ENCODE data around the gene MANEAL.

The MANEAL gene

DNA sequence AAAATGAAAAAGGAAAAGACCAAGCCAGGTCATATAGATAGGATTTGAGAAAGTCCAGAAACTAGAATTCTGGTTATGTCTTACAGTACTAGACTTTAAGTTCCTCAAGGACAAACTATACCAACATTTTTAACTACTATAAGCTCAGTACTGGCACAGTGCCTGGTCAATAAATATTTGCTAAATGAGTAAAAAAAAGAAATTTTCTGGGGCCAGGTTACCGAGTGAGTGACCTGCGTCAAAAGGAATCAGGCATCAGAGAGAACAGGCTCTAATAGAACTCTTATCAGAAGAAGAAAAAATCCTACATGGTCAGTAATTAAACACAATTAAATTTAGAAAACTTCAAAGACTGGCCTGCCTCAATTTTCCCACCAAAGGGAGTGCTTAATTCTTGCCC is 38.2 kb downstream of the MANEAL start:
- H3K27ac Mint-ChIP-seq: no peak overlapping the region

DNA sequence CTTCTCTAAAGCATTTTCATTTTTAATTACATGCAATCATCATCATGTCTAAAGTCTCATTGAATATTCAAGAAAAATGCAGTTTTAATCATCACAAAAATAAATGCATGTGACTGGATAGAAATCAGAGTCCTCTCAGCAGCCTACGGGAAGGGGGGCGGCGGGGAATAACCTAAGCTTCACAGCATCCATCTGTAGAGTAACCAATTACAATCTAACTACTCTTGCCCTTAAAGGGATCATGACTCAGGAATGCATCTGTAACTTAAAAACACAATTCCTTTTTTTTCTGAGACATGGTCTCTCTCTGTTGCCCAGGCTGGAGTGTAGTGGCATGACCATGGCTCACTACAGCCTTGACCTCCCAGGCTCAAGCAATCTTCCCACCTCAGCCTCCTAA is 43.1 kb downstream of the MANEAL start:
- no peaks in the 10 kb centered on the region for H3K4me1 Mint-ChIP-seq (ENCODE audit: low read depth)
- no peaks in the 10 kb centered on the region for H3K9me3 Mint-ChIP-seq
- no peak overlapping the region for H3K27ac Mint-ChIP-seq
- H3K27me3 Mint-ChIP-seq: no peaks in the 10 kb centered on the region
- no peak overlapping the region for H3K4me3 Mint-ChIP-seq
- peaks cover 66% of the 10 kb centered on the region for H3K36me3 Mint-ChIP-seq (ENCODE audit: low read depth)

More for the DNA sequence above, 38.2 kb downstream of the MANEAL start:
- no peaks in the 10 kb centered on the region for H3K27me3 Mint-ChIP-seq
- H3K36me3 Mint-ChIP-seq (ENCODE audit: low read depth): peaks cover 68% of the 10 kb centered on the region
- no peaks in the 10 kb centered on the region for H3K4me1 Mint-ChIP-seq (ENCODE audit: low read depth)
- no peak overlapping the region for H3K4me3 Mint-ChIP-seq
- no peaks in the 10 kb centered on the region for H3K9me3 Mint-ChIP-seq

DNA sequence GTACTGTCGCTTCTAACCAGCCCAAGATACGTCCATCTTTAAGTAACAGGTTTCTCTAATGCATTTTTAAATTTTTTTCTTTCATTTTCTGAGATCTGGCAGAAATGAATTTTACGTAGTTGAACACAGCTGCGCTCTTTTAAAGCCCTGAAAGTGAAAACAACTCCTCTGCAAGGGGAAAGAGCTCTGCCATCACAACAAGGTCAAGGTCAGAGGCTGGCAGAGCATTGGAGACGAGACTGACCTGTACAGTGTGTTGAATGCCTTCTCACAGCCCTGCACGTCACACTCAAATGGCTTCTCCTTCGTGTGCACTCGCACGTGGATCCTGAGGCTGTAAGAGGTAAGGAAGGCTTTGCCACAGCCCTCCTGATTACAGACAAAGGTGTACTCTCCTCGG is 46.0 kb downstream of the MANEAL start:
- H3K4me3 Mint-ChIP-seq: no peak overlapping the region
- peaks cover 61% of the 10 kb centered on the region for H3K36me3 Mint-ChIP-seq (ENCODE audit: low read depth)
- H3K27me3 Mint-ChIP-seq: no peaks in the 10 kb centered on the region
- peaks cover 7% of the 10 kb centered on the region for H3K4me1 Mint-ChIP-seq (ENCODE audit: low read depth)
- H3K27ac Mint-ChIP-seq: no peak overlapping the region
- no peaks in the 10 kb centered on the region for H3K9me3 Mint-ChIP-seq

DNA sequence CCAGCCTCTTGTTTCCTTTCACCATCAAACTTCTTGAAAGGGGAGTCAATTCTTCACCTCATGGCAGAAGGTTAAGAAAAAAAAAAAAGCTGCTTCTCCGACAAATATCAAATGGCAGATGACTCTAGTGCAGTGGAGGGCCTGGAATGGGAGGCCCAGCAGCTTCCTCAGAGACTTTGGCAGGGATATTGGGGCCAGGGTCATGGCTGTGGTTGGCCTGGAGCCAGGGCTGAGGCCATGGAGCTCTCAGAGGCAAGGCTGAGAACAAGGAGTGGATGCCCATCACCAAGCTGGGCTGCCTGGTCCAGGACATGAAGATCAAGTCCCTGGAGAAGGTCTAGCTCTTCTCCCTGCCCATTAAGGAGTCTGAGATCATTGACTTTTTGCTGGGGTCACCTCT is 47.1 kb downstream of the MANEAL start:
- Mint-ChIP-seq H3K36me3 (ENCODE audit: low read depth) (peaks cover 60% of the 10 kb centered on the region), H3K4me3 (no peak overlapping the region), H3K27ac (no peak overlapping the region), H3K27me3 (no peaks in the 10 kb centered on the region), H3K4me1 (ENCODE audit: low read depth) (peaks cover 16% of the 10 kb centered on the region), H3K9me3 (no peaks in the 10 kb centered on the region)

DNA sequence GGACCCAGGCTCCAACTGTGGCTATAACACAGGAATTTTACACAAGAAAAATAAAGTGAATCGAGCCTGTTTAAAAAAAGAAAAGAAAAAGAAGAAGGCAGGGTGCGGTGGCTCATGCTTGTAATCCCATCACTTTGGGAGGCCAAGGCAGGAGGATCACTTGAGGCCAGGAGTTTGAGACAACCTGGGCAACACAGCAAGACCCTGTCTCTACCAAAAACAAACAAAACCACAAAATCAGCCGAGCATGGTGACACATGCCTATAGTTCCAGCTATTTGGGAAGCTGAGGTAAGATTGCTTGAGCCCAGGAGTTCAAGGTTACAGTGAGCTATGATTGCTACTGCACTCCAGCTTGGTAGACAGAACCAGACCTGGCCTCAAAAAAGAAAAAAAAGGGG is 48.0 kb downstream of the MANEAL start:
- Mint-ChIP-seq H3K4me3 (no peak overlapping the region), H3K27ac (no peak overlapping the region), H3K36me3 (ENCODE audit: low read depth) (peaks cover 59% of the 10 kb centered on the region), H3K27me3 (no peaks in the 10 kb centered on the region), H3K4me1 (ENCODE audit: low read depth) (peaks cover 25% of the 10 kb centered on the region), H3K9me3 (no peaks in the 10 kb centered on the region)

DNA sequence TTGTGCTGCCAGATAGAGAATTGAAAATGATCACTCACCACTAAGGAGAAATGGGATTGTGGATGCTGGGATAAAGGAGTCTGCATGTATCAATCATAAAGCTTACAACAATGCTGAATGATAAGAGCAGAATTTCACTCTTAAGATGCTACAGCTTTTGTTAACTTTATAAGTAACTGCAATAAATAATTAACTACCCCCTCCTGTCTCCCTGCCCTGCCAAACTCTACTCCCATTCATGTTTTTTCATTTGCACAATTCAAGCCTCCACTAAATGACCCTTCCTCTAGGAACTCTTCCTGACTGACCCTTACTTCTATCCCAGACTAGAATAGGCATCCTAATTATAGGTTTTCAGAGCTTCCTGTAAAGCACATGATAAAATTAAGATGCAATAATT is 50.9 kb downstream of the MANEAL start:
- Mint-ChIP-seq H3K27me3 (no peaks in the 10 kb centered on the region), H3K36me3 (ENCODE audit: low read depth) (peaks cover 43% of the 10 kb centered on the region), H3K4me1 (ENCODE audit: low read depth) (peaks cover 34% of the 10 kb centered on the region), H3K4me3 (no peak overlapping the region), H3K9me3 (no peaks in the 10 kb centered on the region), H3K27ac (no peak overlapping the region)

DNA sequence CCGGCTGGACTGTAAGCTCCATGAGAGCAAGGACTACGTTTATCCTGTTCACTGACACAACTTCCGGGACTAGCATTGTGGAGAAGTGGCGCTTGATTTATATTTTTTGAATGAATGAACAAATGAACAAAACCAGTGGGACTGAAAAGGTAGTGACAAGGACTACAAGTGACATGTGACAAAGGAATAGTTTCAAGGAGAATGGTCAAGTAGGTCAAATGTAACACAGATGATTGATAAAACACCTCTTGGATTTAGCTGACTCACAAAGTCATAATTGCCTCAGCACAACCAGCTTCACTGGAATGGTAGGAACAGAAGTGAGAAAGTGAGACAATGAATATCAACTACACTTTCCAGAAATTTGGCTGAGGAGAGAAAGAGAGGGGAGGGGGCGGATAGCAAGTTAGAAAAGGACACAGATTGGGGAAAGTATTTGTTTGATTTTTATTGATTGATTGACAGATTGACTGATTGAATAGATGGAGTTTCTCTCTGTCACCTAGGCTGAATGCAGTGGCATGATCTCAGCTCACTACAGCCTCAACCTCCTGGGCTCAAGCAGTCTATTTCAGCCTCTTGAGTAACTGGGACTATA is 51.5 kb downstream of the MANEAL start:
- H3K4me1 Mint-ChIP-seq (ENCODE audit: low read depth): peaks cover 34% of the 10 kb centered on the region
- H3K9me3 Mint-ChIP-seq: no peaks in the 10 kb centered on the region
- H3K27me3 Mint-ChIP-seq: no peaks in the 10 kb centered on the region
- H3K4me3 Mint-ChIP-seq: no peak overlapping the region
- H3K36me3 Mint-ChIP-seq (ENCODE audit: low read depth): peaks cover 37% of the 10 kb centered on the region
- peak overlapping the region; percentile 1 for H3K27ac Mint-ChIP-seq

DNA sequence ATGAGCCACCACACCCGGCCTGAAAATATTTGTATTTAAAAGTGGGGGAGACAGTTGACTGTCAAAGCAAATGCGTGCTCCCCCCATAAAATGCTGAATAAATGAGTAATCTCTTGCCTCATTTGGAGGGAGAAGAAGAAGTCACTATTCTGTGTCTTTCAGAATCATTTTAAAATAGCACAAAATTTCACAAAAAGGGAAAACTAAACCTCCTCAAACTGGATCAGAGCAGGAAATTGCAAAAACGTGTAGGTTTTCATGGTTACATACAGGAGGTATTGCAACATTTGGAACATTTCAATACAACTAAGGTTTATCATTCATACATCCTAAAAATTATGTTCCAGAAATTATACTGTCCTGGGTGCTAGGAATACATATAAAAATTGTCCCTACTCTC is 52.1 kb downstream of the MANEAL start:
- Mint-ChIP-seq H3K9me3 (no peaks in the 10 kb centered on the region), H3K27ac (no peak overlapping the region), H3K4me3 (no peak overlapping the region), H3K36me3 (ENCODE audit: low read depth) (peaks cover 34% of the 10 kb centered on the region), H3K27me3 (no peaks in the 10 kb centered on the region), H3K4me1 (ENCODE audit: low read depth) (peaks cover 34% of the 10 kb centered on the region)

DNA sequence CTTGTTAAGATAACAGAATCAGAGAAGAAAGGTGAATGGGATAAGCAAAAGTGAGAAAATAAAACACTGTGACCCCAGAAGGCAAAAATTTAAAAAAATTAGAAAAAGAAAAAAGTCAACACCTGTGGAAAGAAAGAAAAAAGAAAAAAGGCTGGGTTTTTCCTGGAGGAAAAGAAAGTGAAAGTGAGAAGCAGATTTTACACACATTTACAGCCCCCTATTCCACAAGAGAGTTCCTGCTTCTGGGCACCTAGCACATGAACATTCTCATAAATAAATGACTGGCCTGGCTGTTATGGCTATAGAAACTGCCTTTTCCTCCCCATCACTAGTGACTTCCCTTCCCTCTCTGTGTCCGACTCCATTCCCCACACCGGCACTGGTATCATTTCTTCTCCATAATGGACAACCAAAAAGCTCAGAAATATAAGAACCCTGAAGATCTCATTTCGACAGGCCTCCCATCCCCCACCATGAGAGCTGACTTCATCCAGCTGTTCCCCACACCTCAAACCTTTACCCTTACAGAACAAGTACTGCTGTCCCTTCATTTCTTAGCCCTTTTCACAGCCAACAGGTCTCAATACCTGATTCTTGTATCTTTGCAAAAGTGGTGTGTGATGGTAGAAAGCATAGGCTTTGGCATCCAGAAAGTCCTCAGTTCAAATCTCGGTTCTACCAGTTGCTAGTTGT is 53.1 kb downstream of the MANEAL start:
- Mint-ChIP-seq H3K27me3 (no peaks in the 10 kb centered on the region), H3K4me1 (ENCODE audit: low read depth) (peaks cover 34% of the 10 kb centered on the region), H3K36me3 (ENCODE audit: low read depth) (peaks cover 29% of the 10 kb centered on the region), H3K4me3 (peak overlapping the region; percentile 50), H3K27ac (peak overlapping the region; percentile 50), H3K9me3 (no peaks in the 10 kb centered on the region)

DNA sequence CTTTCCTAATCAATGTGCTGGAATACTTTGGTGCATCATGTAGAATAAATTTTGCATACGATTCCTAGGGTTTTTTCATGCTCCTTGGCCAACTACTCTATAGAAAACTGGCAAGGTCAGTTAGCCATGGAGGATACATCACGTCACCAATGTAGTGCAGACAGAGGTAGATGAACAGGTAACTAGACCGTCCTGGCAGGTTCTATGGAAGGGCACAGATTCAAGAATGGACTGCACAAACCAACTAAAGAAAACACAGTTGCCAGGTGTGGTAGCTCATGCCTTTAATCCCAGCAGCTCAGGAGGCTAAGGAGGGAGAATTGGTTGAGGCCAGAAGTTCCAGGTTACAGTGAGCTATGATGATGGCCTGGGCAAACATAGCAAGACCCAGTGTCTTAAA is 55.8 kb downstream of the MANEAL start:
- Mint-ChIP-seq H3K36me3 (ENCODE audit: low read depth) (peaks cover 31% of the 10 kb centered on the region), H3K9me3 (no peaks in the 10 kb centered on the region), H3K27me3 (no peaks in the 10 kb centered on the region), H3K4me1 (ENCODE audit: low read depth) (peaks cover 42% of the 10 kb centered on the region), H3K27ac (no peak overlapping the region), H3K4me3 (no peak overlapping the region)

DNA sequence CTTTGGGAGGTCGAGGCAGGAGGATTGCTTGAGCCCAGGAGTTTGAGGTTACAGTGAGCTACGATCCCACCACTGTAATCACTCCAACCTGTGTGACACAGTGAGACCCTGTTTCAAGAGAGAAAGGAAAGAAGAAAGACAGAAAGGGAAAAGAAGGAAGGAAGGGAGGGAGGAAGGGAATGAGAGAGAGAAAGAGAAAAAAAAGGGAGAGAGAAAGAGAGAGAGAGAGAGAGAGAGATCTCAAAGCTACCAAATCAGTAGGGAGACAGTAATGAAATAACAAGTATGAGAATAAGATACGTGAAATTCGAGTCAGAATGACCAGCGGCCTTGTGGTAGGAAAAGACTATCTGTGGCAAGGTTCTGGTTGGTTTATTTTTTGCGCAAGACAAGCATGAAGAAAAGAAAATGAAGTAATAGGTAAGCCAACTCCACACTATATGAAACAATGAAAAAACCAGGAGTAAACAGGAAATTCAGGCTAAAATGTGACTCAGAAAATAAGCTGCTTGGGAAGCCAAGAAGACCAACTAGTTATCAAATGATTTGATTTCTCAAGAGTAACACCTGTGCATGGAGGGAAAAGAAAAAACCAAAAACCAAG is 56.8 kb downstream of the MANEAL start:
- Mint-ChIP-seq H3K36me3 (ENCODE audit: low read depth) (peaks cover 32% of the 10 kb centered on the region), H3K9me3 (no peaks in the 10 kb centered on the region), H3K27me3 (no peaks in the 10 kb centered on the region), H3K4me1 (ENCODE audit: low read depth) (peaks cover 42% of the 10 kb centered on the region), H3K4me3 (no peak overlapping the region), H3K27ac (no peak overlapping the region)

All from stimulated activated naive CD8-positive, alpha-beta T cell treated with anti-CD3 and anti-CD28 coated beads, Interleukin-15, Interleukin-2, amounts not matched to agents 100 ng/mL and 50 ng/mL, for 24 hours (primary cell).